Stomach (tissue), 9 donors: ENCODE measurements around the gene MB. TPM values are rescaled to one million over a fixed set of nuclear protein-coding genes. Genes with fewer than 3 reads are reported as not detected.

Experiments
- DNase-seq, 2 donors: peaks; one replicate each; pipeline versions ENCODE4 v3.0.0 to v3.0.0-alpha.2; 2013 to 2019
- H3K27ac ChIP-seq, 5 donors: fragments of 200-600 bp in 4 of 5; sonication (generic) in 4 of 5; one replicate each; pipeline ENCODE4 v1.5.1; 2013 to 2019; ENCODE audit warnings: mild to moderate bottlenecking in 1 of 5, moderate library complexity in 1 of 5
- H3K27me3 ChIP-seq, 3 donors: fragments of 200-600 bp; sonication (generic); one replicate each; pipeline ENCODE4 v1.5.1; 2017 to 2019; ENCODE audit warnings: mixed run types in 1 of 3
- H3K36me3 ChIP-seq, 4 donors: fragments of 200-600 bp; sonication (generic); 1 replicate in 3 of 4; 2 replicates in 1 of 4; pipeline ENCODE4 v1.5.1; 2016 to 2019
- H3K4me1 ChIP-seq, 4 donors: fragments of 200-600 bp; sonication (generic); one replicate each; pipeline ENCODE4 v1.5.1; 2016 to 2019
- H3K4me3 ChIP-seq, 4 donors: fragments of 200-600 bp; sonication (generic) in 3 of 4; one replicate each; pipeline ENCODE4 v1.5.1; 2016 to 2019; ENCODE audit warnings: mild to moderate bottlenecking in 1 of 4
- H3K9me3 ChIP-seq, 4 donors: fragments of 200-600 bp; sonication (generic); one replicate each; pipeline ENCODE4 v1.5.1; 2016 to 2019
- EP300 ChIP-seq: sonication (generic); formaldehyde crosslinking; IDR thresholded peaks from one replicate; pipeline ENCODE4 v1.6.1; 2017; ENCODE audit warnings: antibody characterized with exemption
- POLR2A ChIP-seq, 4 donors: fragments of 450-650 bp; IDR thresholded peaks; one replicate each; pipeline ENCODE4 v1.6.1; 2016; ENCODE audit warnings: antibody characterized with exemption in 4 of 4, control low read depth in 2 of 4, mild to moderate bottlenecking in 1 of 4, moderate library complexity in 1 of 4
- POLR2AphosphoS5 ChIP-seq, 3 donors: sonication (generic); formaldehyde crosslinking; IDR thresholded peaks; one replicate each; pipeline ENCODE4 v1.6.1; 2016; ENCODE audit warnings: antibody characterized with exemption in 3 of 3
- WGBS, 5 donors: extraction: QIAGEN DNeasy Blood & Tissue Kit in 3 of 5; methylation state at CpG; one replicate each; pipeline versions ENCODE4 v1.1.5 to v1.1.7; 2013 to 2018; 5-methylcytosine and 5-hydroxymethylcytosine counted together
- intact Hi-C: fragments of 100-400 bp; cut with DNase I; formaldehyde crosslinking; loops from one replicate; pipeline ENCODE4 v1.15.1; 2023; ENCODE audit warnings: low total_unique reads
- polyA plus RNA-seq, 3 donors: library from polyadenylated mRNA; stranded (reverse); fragments of 200-250 nt; gene quantifications; one replicate each; pipeline ENCODE4 v1.2.3, GENCODE V29; 2013
- total RNA-seq, 5 donors: library from RNA; depleted of rRNA; stranded (reverse); fragments of >200 nt; gene quantifications; one replicate each; pipeline versions ENCODE4 v1.1.0 to v1.2.3, GENCODE V29; 2014 to 2016
- TF ChIP-seq, protein P1 (sequence below), 7 experiments: fragments of 450-650 bp in 4 of 7; fragments of 200-600 bp in 3 of 7; sonication (generic) in 3 of 7; IDR thresholded peaks; one replicate each; pipeline ENCODE4 v1.5.1; 2016 to 2019; ENCODE audit warnings: antibody characterized with exemption in 7 of 7, control low read depth in 2 of 7, mild to moderate bottlenecking in 1 of 7
- donor health status: healthy with polysubstance abuse.
- donor health status: Bipolar disorder and iron deficiency.
- donor health status: healthy.

MB gene
- total and polyA plus RNA-seq, 8 donors: 0.87 to 29.5 (median 2.2) TPM; not detected in 3

DNA sequence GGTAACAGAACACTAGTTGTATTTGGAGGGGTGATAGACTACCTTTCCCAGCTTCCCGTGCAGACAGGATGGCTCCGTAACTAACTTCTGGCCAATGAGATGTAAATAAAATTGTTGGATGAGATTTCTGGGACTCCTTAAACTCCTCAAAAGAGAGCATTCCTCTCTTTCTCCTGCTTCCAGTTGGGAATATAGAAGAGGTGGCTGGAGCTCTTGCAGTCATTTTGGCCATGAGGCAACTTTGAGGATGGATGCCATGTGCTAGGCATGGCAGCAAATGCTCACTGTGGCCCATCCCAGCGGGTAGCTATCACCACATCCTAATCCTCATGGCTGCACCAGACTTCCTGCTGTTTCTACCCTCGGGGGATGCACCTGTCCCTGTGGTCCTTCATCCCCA is 7.4 kb downstream of the MB start:
- H3K27me3 ChIP-seq: no peaks in the 10 kb centered on the region
- no peaks in the 10 kb centered on the region for H3K9me3 ChIP-seq
- H3K36me3 ChIP-seq: no peaks in the 10 kb centered on the region
- WGBS, 5 donors: 70 to 89% (median 79%) methylated on average over 4 of the region's 4 CpGs
- H3K4me1 ChIP-seq: peaks cover 0 to 22% (median 9%) of the 10 kb centered on the region in 4 donors
- TF ChIP-seq POLR2A (IDR thresholded peaks at IDR 0.05): no peak
- TF ChIP-seq, protein P1, sequence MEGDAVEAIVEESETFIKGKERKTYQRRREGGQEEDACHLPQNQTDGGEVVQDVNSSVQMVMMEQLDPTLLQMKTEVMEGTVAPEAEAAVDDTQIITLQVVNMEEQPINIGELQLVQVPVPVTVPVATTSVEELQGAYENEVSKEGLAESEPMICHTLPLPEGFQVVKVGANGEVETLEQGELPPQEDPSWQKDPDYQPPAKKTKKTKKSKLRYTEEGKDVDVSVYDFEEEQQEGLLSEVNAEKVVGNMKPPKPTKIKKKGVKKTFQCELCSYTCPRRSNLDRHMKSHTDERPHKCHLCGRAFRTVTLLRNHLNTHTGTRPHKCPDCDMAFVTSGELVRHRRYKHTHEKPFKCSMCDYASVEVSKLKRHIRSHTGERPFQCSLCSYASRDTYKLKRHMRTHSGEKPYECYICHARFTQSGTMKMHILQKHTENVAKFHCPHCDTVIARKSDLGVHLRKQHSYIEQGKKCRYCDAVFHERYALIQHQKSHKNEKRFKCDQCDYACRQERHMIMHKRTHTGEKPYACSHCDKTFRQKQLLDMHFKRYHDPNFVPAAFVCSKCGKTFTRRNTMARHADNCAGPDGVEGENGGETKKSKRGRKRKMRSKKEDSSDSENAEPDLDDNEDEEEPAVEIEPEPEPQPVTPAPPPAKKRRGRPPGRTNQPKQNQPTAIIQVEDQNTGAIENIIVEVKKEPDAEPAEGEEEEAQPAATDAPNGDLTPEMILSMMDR (IDR thresholded peaks at IDR 0.05): no peak
- no peak for TF ChIP-seq POLR2AphosphoS5 (IDR thresholded peaks at IDR 0.05)
- no peak for TF ChIP-seq EP300
- no peak overlapping the region for H3K4me3 ChIP-seq
- no peak overlapping the region for H3K27ac ChIP-seq
- DNase-seq: no peak
- intact Hi-C loops: no loop called here

DNA sequence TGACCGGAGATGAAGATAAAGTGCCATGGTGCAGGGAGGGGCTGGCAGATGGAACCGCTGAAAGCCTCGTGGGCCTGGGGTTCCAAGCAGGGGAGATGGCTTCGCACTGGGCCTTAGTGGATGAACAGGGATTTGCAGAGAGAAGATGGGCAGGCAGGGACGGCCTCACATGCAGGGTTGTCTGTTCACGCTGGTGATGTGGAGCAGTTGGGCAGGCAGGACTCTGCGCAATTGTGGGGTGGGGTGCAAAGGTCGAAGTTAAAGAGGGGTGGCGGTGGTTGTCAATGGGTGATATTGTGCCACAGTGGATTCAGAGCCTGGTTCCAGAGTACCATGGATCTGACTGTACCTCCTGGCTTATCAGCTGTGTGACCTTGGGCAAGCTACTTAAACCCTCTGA is 7.9 kb downstream of the MB start:
- peaks cover 0 to 25% (median 9%) of the 10 kb centered on the region in 4 donors for H3K4me1 ChIP-seq
- no peak overlapping the region for H3K27ac ChIP-seq
- no peaks in the 10 kb centered on the region for H3K9me3 ChIP-seq
- 83 to 89% (median 88%) methylated on average over 9 of the region's 9 CpGs for WGBS, 5 donors
- no peaks in the 10 kb centered on the region for H3K36me3 ChIP-seq
- intact Hi-C loops: no loop called here
- TF ChIP-seq, protein P1 (IDR thresholded peaks at IDR 0.05): no peak
- no peak for TF ChIP-seq EP300
- TF ChIP-seq POLR2A (IDR thresholded peaks at IDR 0.05): no peak
- no peak for TF ChIP-seq POLR2AphosphoS5 (IDR thresholded peaks at IDR 0.05)
- no peak overlapping the region for H3K4me3 ChIP-seq
- no peak for DNase-seq
- no peaks in the 10 kb centered on the region for H3K27me3 ChIP-seq

DNA sequence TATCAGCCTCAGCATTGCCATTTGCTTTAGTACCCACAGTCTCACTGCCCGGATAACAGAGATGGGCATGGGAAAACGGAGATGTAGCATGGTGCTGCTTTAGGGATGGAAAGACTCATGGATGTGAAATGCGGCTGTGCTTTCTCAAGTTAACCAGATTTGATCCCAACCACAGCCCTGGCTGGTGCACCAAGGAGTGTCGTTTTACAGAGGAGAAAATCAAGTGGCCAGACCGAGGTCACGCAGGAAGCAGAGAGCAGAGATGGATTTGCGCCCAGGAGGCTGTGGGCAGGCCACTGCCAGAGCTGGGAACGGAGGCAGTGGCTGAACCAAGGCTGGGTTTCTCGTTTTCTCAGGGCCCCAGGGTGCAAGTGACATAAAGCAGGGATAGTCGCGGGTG is 9.0 kb downstream of the MB start:
- intact Hi-C loops: no loop called here
- TF ChIP-seq EP300 (no peak), POLR2A (IDR thresholded peaks at IDR 0.05) (no peak), POLR2AphosphoS5 (IDR thresholded peaks at IDR 0.05) (no peak)
- TF ChIP-seq, protein P1 (IDR thresholded peaks at IDR 0.05): no peak
- Histone ChIP-seq H3K4me3 (no peak overlapping the region), H3K36me3 (no peaks in the 10 kb centered on the region), H3K27me3 (no peaks in the 10 kb centered on the region), H3K9me3 (no peaks in the 10 kb centered on the region), H3K4me1 (peaks cover 0 to 27% (median 9%) of the 10 kb centered on the region in 4 donors), H3K27ac (no peak overlapping the region)
- 76 to 87% (median 80%) methylated on average over 8 to 11 of the region's 11 CpGs for whole genome bisulfite sequencing, 5 donors
- DNase-seq: no peak

DNA sequence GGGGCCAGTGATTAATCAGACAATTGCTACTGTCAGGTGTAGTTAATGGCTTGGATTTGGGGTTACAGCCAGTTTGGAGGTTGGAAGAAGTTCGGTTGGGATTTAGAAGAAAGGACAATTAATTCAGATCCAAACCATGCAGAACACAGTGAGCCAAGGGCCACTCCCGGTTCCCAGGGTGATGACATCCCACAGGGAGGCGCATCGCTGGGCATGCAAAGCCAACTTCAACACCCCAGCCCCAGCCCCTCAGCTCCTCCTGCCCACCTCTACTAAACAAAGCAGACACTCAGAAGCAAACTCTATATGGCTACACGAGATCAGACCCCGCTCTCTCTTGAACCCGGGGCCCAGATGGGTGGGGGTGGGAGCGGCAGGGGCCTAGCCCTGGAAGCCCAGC is 10.2 kb downstream of the MB start:
- Histone ChIP-seq H3K27me3 (no peaks in the 10 kb centered on the region), H3K27ac (no peak overlapping the region), H3K4me3 (no peak overlapping the region), H3K9me3 (no peaks in the 10 kb centered on the region), H3K4me1 (peaks cover 0 to 27% (median 11%) of the 10 kb centered on the region in 4 donors), H3K36me3 (no peaks in the 10 kb centered on the region)
- intact Hi-C loops: no loop called here
- TF ChIP-seq EP300: no peak
- no peak for TF ChIP-seq POLR2AphosphoS5 (IDR thresholded peaks at IDR 0.05)
- TF ChIP-seq POLR2A (IDR thresholded peaks at IDR 0.05): no peak
- TF ChIP-seq, protein P1 (IDR thresholded peaks at IDR 0.05): no peak
- no peak for DNase-seq
- 82 to 88% (median 85%) methylated on average over 6 to 8 of the region's 8 CpGs for WGBS, 5 donors
